SK-N-SH (cell line): Measurements from ENCODE around the gene C3orf20. TPM values are rescaled to one million over a fixed set of nuclear protein-coding genes. Genes with fewer than 3 reads are reported as not detected.
A peak's percentile ranks its signal among the peaks of the same experiment; 100 is the strongest.

Experiments
- CTCF ChIA-PET: fragments of 300-600, 350-600 bp; formaldehyde crosslinking; extraction: SDS; loops from one replicate; lab custom pipeline; 2021; lab: Yijun Ruan, JAX
- POLR2A ChIA-PET: fragments of 350-600 bp; sonication (Branson Sonifier 250); formaldehyde crosslinking; extraction: SDS; loops from one replicate; lab custom pipeline; 2020; ENCODE audit warnings: antibody characterized with exemption, inconsistent platforms; lab: Yijun Ruan, JAX
- DNase-seq: peaks from one replicate; pipeline ENCODE4 v3.0.0; 2012
- H2AFZ ChIP-seq: fragments of 200-600 bp; sonication (generic); 2 replicates; pipeline ENCODE4 v1.8.1; 2016; ENCODE audit warnings: antibody characterized with exemption, mild to moderate bottlenecking, low read depth
- H3F3A ChIP-seq: fragments of 200-600 bp; sonication (generic); replicated peaks from 2 replicates; pipeline ENCODE3; 2016; ENCODE audit warnings: antibody characterized with exemption, mild to moderate bottlenecking; ENCODE audit not compliant: insufficient read depth
- H3K27ac ChIP-seq, 2 experiments: fragments of 200-500 bp in 1 of 2; fragments of 200-600 bp in 1 of 2; sonication (Bioruptor generic) in 1 of 2; sonication (generic), shearing (Covaris generic) in 1 of 2; 2 replicates each; pipeline versions ENCODE4 v1.5.1 to v1.6.1; 2014 to 2016; ENCODE audit warnings: low read depth in 2 of 2, inconsistent platforms in 1 of 2, low read length in 1 of 2, mild to moderate bottlenecking in 1 of 2, mixed read lengths in 1 of 2
- H3K27me3 ChIP-seq: fragments of 200-600 bp; sonication (generic), shearing (Covaris generic); 2 replicates; pipeline ENCODE4 v1.6.1; 2016; ENCODE audit warnings: mixed run types; ENCODE audit not compliant: insufficient read depth
- H3K36me3 ChIP-seq, 2 experiments: fragments of 200-500 bp in 1 of 2; fragments of 200-600 bp in 1 of 2; sonication (Bioruptor generic) in 1 of 2; sonication (generic) in 1 of 2; replicated peaks in 1 of 2; 2 replicates each; pipeline versions ENCODE3 to v1.5.1; 2014 to 2016; ENCODE audit warnings: low read length in 1 of 2, mild to moderate bottlenecking in 1 of 2; ENCODE audit not compliant: insufficient read depth in 2 of 2, control insufficient read depth in 1 of 2
- H3K4me1 ChIP-seq, 2 experiments: fragments of 200-500 bp in 1 of 2; fragments of 200-600 bp in 1 of 2; sonication (Bioruptor generic) in 1 of 2; sonication (generic), shearing (Covaris generic) in 1 of 2; 2 replicates each; pipeline versions ENCODE4 v1.5.1 to v1.6.1; 2014 to 2016; ENCODE audit warnings: low read depth in 1 of 2, low read length in 1 of 2, mixed run types in 1 of 2; ENCODE audit not compliant: insufficient read depth in 2 of 2, control insufficient read depth in 1 of 2
- H3K4me2 ChIP-seq: fragments of 200-600 bp; sonication (generic), shearing (Covaris generic); 2 replicates; pipeline ENCODE4 v1.6.1; 2017; ENCODE audit warnings: mixed run types
- H3K4me3 ChIP-seq, 2 experiments: fragments of 200-500 bp in 1 of 2; fragments of 200-600 bp in 1 of 2; sonication (Bioruptor generic) in 1 of 2; sonication (generic), shearing (Covaris generic) in 1 of 2; 2 replicates each; pipeline versions ENCODE4 v1.5.1 to v1.8.1; 2014 to 2016; ENCODE audit warnings: low read depth in 2 of 2, inconsistent platforms in 1 of 2, low read length in 1 of 2, mild to moderate bottlenecking in 1 of 2, mixed read lengths in 1 of 2, moderate library complexity in 1 of 2
- H3K79me2 ChIP-seq: fragments of 200-600 bp; sonication (generic); 2 replicates; pipeline ENCODE4 v1.8.1; 2017; ENCODE audit warnings: mild to moderate bottlenecking; ENCODE audit not compliant: insufficient read depth
- H3K9ac ChIP-seq: fragments of 200-600 bp; sonication (generic); 2 replicates; pipeline ENCODE4 v1.6.1; 2017; ENCODE audit warnings: mixed run types
- H3K9me2 ChIP-seq: fragments of 200-600 bp; sonication (generic); 2 replicates; pipeline ENCODE4 v1.6.1; 2017; ENCODE audit warnings: mixed run types
- H3K9me3 ChIP-seq: fragments of 200-600 bp; sonication (generic); 2 replicates; pipeline ENCODE4 v1.6.1; 2017; ENCODE audit warnings: mixed run types, mild to moderate bottlenecking, moderate library complexity
- H4K20me1 ChIP-seq: fragments of 200-600 bp; sonication (generic); 2 replicates; pipeline ENCODE4 v1.6.1; 2017; ENCODE audit warnings: mild to moderate bottlenecking, mixed run types; ENCODE audit not compliant: insufficient read depth
- CHD2 ChIP-seq: fragments of 150-350 bp; IDR thresholded peaks from 2 replicates; pipeline ENCODE4 v1.6.1; 2018; ENCODE audit warnings: low read length; ENCODE audit not compliant: partially characterized antibody
- ELF1 ChIP-seq: IDR thresholded peaks from 2 replicates; pipeline ENCODE4 v1.4.0; 2012
- EP300 ChIP-seq, 2 experiments: IDR thresholded peaks; 2 replicates each; pipeline versions ENCODE4 v1.4.0 to v1.6.1; 2012; ENCODE audit warnings: borderline replicate concordance in 1 of 2, low read depth in 1 of 2, low read length in 1 of 2
- FOXJ3 ChIP-seq: sonication (generic); formaldehyde crosslinking; IDR thresholded peaks from 2 replicates; pipeline ENCODE4 v1.5.1; 2020; ENCODE audit warnings: mild to moderate bottlenecking, missing genetic modification reagents
- FOXM1 ChIP-seq: IDR thresholded peaks from 2 replicates; pipeline ENCODE4 v1.4.0; 2012; ENCODE audit warnings: low read depth, mild to moderate bottlenecking
- GATA2 ChIP-seq: sonication (generic); formaldehyde crosslinking; IDR thresholded peaks from 2 replicates; pipeline ENCODE4 v1.5.0; 2020; ENCODE audit warnings: mild to moderate bottlenecking, missing genetic modification reagents
- JUND ChIP-seq: IDR thresholded peaks from 2 replicates; pipeline ENCODE4 v1.4.0; 2012
- MXI1 ChIP-seq: IDR thresholded peaks from 2 replicates; pipeline ENCODE4 v1.6.1; 2012; ENCODE audit warnings: mild to moderate bottlenecking, low read depth, low read length, improper control_type of control experiment
- NFIC ChIP-seq: IDR thresholded peaks from 2 replicates; pipeline ENCODE4 v1.4.0; 2012; ENCODE audit warnings: borderline replicate concordance
- SMC3 ChIP-seq: IDR thresholded peaks from 2 replicates; pipeline ENCODE4 v1.6.1; 2012; ENCODE audit warnings: low read depth, low read length, improper control_type of control experiment
- TCF12 ChIP-seq: IDR thresholded peaks from 2 replicates; pipeline ENCODE4 v1.4.0; 2012
- TEAD4 ChIP-seq: IDR thresholded peaks from 2 replicates; pipeline ENCODE4 v1.4.0; 2012; ENCODE audit warnings: mild to moderate bottlenecking, borderline replicate concordance; ENCODE audit not compliant: insufficient read depth
- WGBS: methylation state at CpG from one replicate; pipeline ENCODE4 v1.1.6; 2017; ENCODE audit warnings: low lambda C conversion rate; 5-methylcytosine and 5-hydroxymethylcytosine counted together
- polyA plus RNA-seq, 3 experiments: library from polyadenylated mRNA; depleted of rRNA; stranded (reverse); fragments of >200 nt; gene quantifications; 2 replicates each; pipeline ENCODE4 v1.2.3, GENCODE V29; 2012
- TF ChIP-seq, protein P1 (sequence below): IDR thresholded peaks from 2 replicates; pipeline ENCODE4; 2012
- TF ChIP-seq, protein P2 (sequence below): IDR thresholded peaks from 2 replicates; pipeline ENCODE4 v1.4.0; 2012; ENCODE audit warnings: low read depth, borderline replicate concordance
- TF ChIP-seq, protein P3 (sequence below): fragments of 150-350 bp; IDR thresholded peaks from 2 replicates; pipeline ENCODE4 v1.6.1; 2016; ENCODE audit warnings: mild to moderate bottlenecking, low read depth, low read length
- TF ChIP-seq, protein P4 (sequence below): IDR thresholded peaks from 2 replicates; pipeline ENCODE4 v1.4.0; 2012; ENCODE audit warnings: low read depth

Gene C3orf20
- polyA plus RNA-seq, 1 of the 3 experiments (the other 2 are of a cell fraction): not detected

DNA sequence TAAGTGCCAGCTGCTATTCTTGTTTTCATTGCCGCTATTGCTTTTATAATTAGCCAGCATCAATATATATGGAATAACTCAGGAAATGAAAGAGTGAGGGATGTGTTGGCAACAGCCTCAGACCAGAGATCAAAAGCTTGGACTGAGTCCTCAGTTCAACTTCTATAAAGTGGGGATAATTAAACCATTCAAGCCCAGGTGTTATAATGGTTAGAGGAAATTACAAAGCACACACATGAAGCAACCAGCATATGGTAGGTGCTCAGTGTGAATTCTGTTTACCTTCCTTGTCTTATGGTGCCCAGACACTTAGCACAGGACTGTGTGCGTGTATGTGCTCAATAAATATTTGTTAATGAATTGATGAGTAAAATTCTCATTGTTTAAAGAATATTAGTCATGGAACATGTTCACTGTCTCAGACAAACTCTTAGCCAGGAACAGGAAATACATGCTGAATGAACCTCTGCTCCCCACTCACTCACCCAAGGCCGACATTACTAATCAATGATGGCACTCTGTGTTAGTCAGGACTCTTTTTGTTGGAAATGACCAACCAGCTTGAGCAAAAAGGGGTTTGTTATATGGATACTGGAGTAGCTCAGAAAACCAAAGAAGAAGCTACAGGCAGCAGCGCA, 40.1 kb upstream of the C3orf20 start (continued):
- TF ChIP-seq GATA2 (CRISPR knock-in tag): no peak
- TF ChIP-seq, protein P1, sequence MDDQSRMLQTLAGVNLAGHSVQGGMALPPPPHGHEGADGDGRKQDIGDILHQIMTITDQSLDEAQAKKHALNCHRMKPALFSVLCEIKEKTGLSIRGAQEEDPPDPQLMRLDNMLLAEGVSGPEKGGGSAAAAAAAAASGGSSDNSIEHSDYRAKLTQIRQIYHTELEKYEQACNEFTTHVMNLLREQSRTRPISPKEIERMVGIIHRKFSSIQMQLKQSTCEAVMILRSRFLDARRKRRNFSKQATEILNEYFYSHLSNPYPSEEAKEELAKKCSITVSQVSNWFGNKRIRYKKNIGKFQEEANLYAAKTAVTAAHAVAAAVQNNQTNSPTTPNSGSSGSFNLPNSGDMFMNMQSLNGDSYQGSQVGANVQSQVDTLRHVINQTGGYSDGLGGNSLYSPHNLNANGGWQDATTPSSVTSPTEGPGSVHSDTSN: no peak
- TF ChIP-seq NFIC: no peak
- TF ChIP-seq JUND: no peak
- no peak for TF ChIP-seq EP300 (IDR thresholded peaks at IDR 0.05; ENCODE audit: borderline replicate concordance in 1 of 2, low read depth in 1 of 2, low read length in 1 of 2)

DNA sequence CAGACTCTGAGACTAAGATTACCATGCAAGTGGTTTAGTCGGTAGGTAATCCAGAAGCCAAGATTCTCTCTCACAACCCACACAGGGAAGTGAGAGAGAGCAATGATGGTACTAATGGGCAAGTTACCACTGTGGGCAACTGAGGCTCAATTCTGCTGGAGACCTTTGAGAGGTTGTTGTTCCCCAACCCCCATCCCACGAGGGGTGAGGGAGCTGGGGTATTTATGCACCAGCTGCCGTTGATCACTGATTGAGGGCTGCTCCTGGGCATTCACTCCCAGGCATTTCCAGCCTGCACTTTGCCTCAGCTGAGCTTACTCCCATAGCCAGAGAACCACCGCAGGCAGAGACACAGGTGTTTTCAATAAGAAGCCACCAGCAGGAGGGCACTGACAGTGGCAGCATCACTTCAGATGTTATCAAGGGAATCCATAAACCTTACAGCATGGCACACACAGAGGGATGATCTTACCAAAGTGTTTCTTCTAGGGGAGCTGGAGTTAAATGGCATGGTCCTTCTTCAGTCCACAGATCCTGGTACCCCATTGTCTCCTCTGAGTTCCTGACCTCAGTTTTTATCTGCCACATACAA, 38.3 kb upstream of the C3orf20 start:
- Histone ChIP-seq H3K4me3 (no peak overlapping the region), H3K27me3 (no peaks in the 10 kb centered on the region), H3K4me2 (no peak overlapping the region), H3K27ac (no peak overlapping the region; a peak in 1 of 4 replicates), H2AFZ (no peak overlapping the region), H3K79me2 (no peaks in the 10 kb centered on the region), H3K36me3 (no peaks in the 10 kb centered on the region), H3K9me3 (no peaks in the 10 kb centered on the region), H3F3A (no peaks in the 10 kb centered on the region), H4K20me1 (no peaks in the 10 kb centered on the region), H3K4me1 (peaks cover 0 to 8% of the 10 kb centered on the region in 2 experiments; a peak in 1 of 4 replicates), H3K9me2 (no peaks in the 10 kb centered on the region), H3K9ac (no peak overlapping the region)
- ChIA-PET CTCF (interaction anchor here (0.6 to 3.2 kb wide), 5 partner anchors 10 to 285 kb away, joined by 3 to 18 read pairs (median 5); partner anchors contain the start of gene CCDC174), POLR2A (interaction anchor here (1.0 kb wide), 1 partner anchor 15 kb away, joined by 6 read pairs; the partner anchor contains the start of gene CCDC174)
- peak; percentile 47 for DNase-seq
- WGBS: 34% methylated on average over 2 of the region's 4 CpGs
- 0 out of 2 replicates have a peak, but pooled peaks have one; percentile 23 for TF ChIP-seq MXI1
- TF ChIP-seq, protein P2, sequence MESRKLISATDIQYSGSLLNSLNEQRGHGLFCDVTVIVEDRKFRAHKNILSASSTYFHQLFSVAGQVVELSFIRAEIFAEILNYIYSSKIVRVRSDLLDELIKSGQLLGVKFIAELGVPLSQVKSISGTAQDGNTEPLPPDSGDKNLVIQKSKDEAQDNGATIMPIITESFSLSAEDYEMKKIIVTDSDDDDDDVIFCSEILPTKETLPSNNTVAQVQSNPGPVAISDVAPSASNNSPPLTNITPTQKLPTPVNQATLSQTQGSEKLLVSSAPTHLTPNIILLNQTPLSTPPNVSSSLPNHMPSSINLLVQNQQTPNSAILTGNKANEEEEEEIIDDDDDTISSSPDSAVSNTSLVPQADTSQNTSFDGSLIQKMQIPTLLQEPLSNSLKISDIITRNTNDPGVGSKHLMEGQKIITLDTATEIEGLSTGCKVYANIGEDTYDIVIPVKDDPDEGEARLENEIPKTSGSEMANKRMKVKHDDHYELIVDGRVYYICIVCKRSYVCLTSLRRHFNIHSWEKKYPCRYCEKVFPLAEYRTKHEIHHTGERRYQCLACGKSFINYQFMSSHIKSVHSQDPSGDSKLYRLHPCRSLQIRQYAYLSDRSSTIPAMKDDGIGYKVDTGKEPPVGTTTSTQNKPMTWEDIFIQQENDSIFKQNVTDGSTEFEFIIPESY: no peak
- no peak for TF ChIP-seq SMC3
- TF ChIP-seq ELF1: no peak
- TF ChIP-seq, protein P1: no peak
- TF ChIP-seq GATA2 (CRISPR knock-in tag): peak; percentile 77

DNA sequence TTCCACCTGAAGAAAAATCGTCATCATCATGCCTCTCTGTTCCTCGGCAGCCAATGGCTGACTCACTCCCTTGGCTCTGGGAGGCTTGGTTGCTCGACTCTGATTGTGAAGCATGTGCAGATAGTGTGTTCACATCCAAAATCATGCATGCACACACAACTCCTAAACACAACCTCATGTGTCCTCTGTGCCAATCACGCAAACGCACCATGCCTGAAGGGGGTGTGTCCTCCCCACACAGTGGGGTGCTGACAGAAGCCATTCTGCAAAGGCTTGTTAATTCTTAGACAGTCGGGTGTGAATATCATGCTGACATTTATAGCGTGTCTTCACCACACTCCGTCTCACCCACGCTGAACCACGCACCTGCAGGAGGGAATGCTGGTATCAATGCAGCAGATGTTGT, 34.8 kb upstream of the C3orf20 start:
- DNase-seq: no peak
- Histone ChIP-seq H3K36me3 (no peaks in the 10 kb centered on the region), H3K79me2 (no peaks in the 10 kb centered on the region), H3K9me2 (no peaks in the 10 kb centered on the region), H3K27ac (no peak overlapping the region), H3K9me3 (no peaks in the 10 kb centered on the region), H3K4me2 (no peak overlapping the region), H3K27me3 (peaks cover 7% of the 10 kb centered on the region; the same call in 1 of the 2 replicates), H4K20me1 (no peaks in the 10 kb centered on the region), H3K4me3 (no peak overlapping the region), H3K9ac (no peak overlapping the region), H2AFZ (no peak overlapping the region), H3F3A (no peaks in the 10 kb centered on the region), H3K4me1 (peaks cover 0 to 11% of the 10 kb centered on the region in 2 experiments; a peak in 1 of 4 replicates)
- 59% methylated on average over 10 of the region's 10 CpGs for WGBS
- ChIA-PET CTCF (no interaction called here), POLR2A (no interaction called here)
- no peak for TF ChIP-seq JUND
- no peak for TF ChIP-seq CHD2
- TF ChIP-seq TEAD4: no peak
- TF ChIP-seq, protein P2: no peak
- no peak for TF ChIP-seq SMC3
- TF ChIP-seq, protein P3, sequence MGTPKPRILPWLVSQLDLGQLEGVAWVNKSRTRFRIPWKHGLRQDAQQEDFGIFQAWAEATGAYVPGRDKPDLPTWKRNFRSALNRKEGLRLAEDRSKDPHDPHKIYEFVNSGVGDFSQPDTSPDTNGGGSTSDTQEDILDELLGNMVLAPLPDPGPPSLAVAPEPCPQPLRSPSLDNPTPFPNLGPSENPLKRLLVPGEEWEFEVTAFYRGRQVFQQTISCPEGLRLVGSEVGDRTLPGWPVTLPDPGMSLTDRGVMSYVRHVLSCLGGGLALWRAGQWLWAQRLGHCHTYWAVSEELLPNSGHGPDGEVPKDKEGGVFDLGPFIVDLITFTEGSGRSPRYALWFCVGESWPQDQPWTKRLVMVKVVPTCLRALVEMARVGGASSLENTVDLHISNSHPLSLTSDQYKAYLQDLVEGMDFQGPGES: no peak
- no peak for TF ChIP-seq TCF12
- TF ChIP-seq, protein P4, sequence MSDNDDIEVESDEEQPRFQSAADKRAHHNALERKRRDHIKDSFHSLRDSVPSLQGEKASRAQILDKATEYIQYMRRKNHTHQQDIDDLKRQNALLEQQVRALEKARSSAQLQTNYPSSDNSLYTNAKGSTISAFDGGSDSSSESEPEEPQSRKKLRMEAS: no peak
- no peak for TF ChIP-seq FOXM1
- no peak for TF ChIP-seq FOXJ3
